Stimulated activated naive CD4-positive, alpha-beta T cell (primary cell): ENCODE measurements around the gene UQCR11.
"Not testable (repeated sequence)": the region's sequence is repeated elsewhere in the genome, so short reads cannot be mapped to it uniquely, and the experiment has no call there.

Experiments
- DNase-seq, 6 experiments: peaks; one replicate each; lab custom pipeline; 2025; lab: John Stamatoyannopoulos, UW

UQCR11 gene

GRCh38 chr19:1605236-1606137 lies at the start of gene UQCR11:
UQCR11 (minus strand) TSS chr19:1605462; CDS start chr19:1605409, 53 bp downstream.
- peak; percentile 88 to 96 (median 91) for DNase-seq

GRCh38 chr19:1654178-1654792 lies 49.0 kb upstream of the UQCR11 start:
- no peak for DNase-seq

DNA sequence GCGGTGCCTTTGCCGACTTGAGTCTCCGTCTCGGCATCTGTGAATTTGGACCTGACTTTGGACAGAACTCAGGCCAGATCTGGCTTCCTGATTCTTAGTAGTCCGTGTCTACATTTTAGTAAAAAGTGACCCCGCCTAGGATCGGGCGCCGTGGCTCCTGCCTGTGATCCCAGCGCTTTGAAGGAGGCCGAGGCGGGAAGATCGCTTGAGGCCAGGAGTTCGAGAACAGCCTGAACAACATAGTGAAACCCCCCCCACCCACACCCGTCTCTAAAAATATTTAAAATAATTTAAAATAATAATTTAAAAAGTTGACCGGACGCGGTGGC lies 48.0 kb upstream of the UQCR11 start:
- no peak for DNase-seq

- peak; percentile 96 to 99 (median 98) for DNase-seq
Observed at GRCh38 chr19:1652471-1653299, 47.4 kb upstream of the UQCR11 start, which contains the start of gene TCF3. TCF3 (minus strand) TSS chr19:1652615; CDS start chr19:1650248, 2,367 bp downstream.

DNA sequence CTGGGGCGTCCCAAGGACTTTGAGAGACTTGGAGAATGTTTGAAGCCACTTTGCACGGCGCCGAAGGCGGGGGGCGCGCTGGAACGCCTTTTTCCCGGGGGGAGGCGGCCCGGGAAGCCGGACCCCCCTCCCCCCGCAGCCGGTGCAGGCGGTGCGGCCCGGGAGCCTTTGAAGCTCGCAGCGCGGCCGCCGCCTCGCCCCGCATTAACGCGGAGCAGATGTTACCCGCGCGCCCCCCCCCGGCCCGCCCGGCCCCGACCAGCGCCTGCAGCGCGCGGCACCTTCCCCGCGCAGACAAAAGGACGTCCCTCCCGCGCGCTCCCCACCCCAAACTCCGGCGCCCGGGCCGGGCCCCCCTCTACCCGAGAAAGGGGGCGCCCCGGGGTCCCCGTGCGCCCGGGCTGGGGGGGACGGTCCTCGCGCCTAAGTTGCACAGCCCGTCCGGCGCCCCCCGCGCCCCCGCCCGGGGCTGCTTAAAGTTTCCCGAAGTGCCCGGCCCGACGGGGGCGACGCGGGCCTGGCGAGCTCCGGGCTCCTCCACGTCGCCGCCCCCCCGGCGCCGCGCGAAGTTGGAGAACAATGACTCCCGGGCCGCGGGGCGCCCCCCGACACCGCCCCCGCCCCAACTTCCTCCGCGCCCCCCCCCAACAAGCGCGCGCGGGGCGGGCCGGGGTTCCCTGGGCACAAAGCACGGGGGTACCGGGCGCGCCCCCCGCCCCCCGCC lies 46.5 kb upstream of the UQCR11 start:
- peak; percentile 28 to 74 (median 57) for DNase-seq

GRCh38 chr19:1650650-1651567 lies 45.6 kb upstream of the UQCR11 start:
- DNase-seq: peak; percentile 38 to 70 (median 60)

- no peak for DNase-seq
Observed at GRCh38 chr19:1649706-1650649, 44.7 kb upstream of the UQCR11 start.

- DNase-seq: no peak
Observed at GRCh38 chr19:1648920-1649541, 43.8 kb upstream of the UQCR11 start.

- DNase-seq: no peak
Observed at GRCh38 chr19:1648459-1648849, 43.2 kb upstream of the UQCR11 start.

DNA sequence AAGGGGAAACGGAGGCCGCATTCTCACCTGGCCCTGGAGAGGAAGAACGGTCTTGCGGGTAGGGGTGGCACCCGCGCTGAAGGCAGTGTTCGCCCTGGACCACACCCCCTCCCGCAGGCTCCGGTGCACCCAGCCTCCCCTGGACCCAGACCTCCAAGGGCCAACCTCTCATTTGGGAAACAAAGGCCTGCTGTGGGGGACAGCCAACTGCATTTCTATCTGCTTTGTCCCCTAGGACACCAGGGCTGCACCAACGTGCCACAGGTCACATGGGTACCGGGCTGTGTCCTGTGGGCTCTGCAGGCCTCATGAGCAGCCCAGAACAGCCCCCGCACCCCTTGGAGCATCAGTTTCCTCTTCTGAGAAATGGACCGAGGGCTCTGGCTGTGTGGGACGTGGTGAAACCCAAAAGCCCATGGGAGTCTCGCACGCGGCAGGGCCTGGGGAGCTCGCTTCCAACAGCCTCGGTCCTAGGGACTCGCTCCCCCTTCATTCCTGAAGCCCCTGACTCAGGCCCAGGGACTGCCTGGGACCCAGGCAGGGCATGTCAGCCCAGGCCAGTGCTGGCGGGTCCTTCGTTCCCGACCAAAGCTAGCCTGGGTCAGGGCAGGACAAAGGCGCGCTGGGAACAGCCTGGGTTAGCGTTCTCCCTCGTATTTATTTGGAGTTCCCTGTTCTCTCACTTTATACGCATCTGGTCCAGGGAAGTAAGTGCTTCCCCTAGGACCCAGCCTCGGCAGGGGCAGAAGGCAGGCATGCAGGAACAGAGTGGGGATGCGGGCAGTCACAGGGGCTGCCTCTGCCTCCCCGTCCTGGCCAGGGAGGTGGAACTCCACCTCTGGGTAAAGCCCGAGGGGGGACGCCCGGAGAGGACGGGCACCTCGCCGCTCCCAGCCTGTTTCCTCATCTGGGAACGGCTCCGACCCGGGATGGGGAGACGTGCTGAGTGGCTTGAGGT lies 42.5 kb upstream of the UQCR11 start:
- DNase-seq: no peak

DNA sequence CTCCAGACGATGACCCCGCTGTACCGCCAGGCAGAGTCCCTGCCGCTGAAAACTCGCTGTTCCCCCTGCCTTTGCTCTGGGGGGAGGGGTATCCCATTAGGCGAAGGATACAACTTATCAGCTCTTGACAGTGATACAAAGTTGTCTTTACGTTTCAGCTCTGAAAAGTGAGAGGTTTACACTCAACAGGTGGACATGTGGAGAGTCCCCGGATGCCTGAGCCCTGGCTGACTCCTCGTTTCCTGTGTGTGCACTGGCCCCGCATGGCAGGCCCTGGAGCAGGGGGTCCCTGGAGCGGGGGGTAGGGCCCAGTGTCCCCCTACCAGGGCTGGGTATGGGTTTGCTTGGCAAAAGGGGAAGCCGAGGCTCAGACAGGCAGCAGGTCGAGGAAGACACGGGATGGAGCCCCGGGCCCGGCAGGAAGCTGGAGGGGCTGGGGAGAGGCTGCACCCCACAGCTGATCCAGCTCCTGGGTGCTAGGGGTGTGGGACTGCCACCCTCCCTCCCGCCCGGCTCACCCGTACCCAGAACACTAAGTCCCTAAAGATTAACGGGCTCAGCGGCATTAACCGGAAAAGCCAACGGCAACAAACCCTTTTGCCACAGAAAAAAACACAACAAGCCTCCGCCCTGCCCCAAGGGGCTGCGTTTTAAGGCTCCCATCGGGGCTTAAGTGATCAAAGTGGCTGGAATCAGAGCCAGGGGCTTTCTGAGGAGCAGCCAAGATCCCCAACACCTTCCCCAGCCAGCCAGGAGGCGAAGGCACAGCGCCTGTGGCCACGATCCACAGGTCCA lies 41.6 kb upstream of the UQCR11 start:
- DNase-seq: no peak

DNA sequence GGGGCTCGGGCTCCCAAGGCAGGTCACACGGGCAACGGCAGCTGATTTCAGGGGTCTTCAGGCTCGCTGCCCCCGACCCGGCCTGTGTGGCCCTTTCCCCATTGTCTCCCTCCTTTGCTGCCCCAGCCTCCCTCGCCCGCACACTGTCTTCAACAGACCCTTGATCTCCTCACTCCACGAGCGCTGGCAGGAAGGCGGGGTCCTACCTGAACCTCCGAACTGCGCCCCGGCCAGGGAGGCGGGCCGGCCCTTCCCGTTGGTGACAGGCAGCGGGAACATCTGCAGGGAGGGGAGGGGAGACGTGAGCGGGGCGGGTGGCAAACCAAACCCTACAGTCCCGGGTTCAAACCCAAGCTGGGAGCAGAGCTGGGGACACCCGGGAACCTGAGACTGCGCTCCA lies 40.9 kb upstream of the UQCR11 start:
- DNase-seq: no peak

GRCh38 chr19:1645299-1645698 lies 40.0 kb upstream of the UQCR11 start:
- no peak for DNase-seq

DNA sequence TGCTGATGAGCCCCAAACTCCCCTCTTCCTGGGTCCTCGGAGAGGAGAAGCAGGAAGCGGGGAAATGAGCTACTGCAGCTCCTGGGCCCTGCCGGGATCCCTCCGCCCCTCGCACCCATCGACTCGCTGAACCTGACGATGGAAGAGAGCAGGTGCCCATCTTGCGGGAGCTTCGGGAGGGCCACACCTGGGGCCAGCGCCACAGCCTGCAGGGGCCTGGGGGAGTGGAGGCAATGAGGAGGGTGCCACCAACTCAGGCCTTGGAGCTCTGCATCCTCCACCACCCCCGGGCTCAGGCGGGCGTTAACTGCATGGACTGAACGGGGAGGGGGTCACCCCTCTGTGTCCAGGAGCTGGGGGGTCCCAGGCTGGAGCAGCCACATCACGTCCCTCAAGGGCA lies 38.8 kb upstream of the UQCR11 start:
- no peak for DNase-seq

GRCh38 chr19:1640893-1641448 lies 35.7 kb upstream of the UQCR11 start:
- not testable (repeated sequence) for DNase-seq

DNA sequence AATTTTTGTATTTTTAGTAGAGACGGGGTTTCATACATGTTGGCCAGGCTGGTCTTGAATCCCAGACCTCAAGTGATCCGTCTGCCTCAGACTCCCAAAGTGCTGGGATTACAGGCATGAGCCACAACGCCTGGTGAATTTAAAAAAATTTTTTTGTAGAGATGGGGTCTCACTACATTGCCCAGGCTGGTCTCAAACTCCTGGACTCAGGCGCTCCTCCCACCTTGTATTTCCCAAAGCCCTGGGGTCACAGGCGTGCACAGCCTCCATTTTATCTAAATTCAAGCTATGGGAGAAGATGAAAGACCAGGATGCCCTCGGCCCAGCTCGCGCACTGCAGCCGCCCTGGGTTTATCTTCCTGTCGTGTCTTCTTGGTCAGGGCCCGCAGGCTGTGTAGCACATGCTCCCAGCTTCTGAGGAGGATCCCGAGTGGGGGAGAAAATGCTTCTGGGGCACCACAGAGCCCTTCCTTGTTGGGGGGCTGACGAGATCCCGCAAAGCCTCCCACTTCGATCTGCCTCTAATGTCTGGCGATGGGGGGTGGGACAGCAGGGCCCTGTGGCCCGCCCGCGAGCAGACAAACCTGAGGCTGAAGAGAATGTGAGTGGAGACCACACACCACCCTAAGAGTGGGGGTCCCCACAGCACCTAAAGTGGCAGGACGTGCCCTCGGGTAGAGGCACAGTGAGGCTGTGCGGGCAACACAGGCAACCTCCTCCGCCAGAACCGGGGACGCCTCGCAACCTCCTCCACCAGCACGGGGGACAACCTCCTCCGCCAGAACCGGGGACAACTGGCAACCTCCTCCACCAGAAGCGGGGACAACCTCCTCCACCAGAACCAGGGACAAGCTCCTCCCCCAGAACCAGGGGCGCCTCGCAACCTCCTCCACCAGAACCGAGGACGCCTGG lies 31.3 kb upstream of the UQCR11 start:
- DNase-seq: no peak
